IPS DF 19.7 (cell line): ENCODE results near the gene ETFB.
"Not testable (repeated sequence)": the region's sequence is repeated elsewhere in the genome, so short reads cannot be mapped to it uniquely, and the experiment has no call there.

ENCODE experiments used
- DNase-seq: peaks from one replicate; pipeline ENCODE4 v3.0.0-alpha.2; 2013; ENCODE audit warnings: low read depth, low spot score

ETFB gene

DNA sequence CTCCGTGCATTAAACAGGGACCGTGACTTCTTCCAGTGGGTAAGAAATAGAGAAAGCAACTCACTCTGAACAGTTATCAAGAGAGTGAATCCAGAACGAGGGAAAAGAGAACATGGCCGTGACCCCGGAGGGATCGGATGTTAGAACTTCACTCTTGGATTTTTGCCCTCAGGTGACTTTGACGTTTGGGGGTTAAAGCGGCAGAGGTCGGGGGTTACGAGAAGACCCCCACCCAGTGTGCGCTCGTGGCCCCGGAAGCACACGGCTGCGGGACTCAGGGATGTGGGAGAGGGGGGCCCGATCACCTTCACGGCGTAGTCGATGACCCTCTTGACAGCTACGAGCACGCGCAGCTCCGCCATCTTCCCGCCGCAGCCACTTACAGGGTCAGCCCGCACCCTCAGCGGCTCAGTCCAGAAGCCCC is at the start of gene ETFB:
TSS of gene ETFB (minus strand) at position 424 of the 424 bp plus-strand sequence. CDS start at position 362, 62 bp downstream.
- no peak for DNase-seq

DNA sequence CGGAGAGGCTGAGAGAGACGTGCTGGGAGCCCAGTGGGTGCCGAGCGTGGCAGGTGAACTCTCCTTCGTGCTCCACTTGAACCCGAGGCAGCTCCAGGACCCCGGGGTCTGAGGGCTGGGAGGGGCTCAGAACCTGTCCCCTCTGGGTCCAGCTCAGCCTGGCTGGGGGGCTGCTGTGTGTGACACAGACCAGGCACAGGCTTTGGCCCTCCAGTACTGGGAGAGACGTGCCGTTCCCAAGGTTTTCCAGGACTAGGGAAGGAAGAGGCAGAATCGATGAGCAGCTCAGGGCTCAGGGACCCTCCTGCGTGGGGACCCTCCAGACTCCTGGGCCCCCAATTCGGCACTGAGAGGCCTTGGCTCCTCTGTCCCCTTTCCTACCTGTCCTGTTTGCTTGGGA is 49.0 kb upstream of the ETFB start:
- DNase-seq: no peak

DNA sequence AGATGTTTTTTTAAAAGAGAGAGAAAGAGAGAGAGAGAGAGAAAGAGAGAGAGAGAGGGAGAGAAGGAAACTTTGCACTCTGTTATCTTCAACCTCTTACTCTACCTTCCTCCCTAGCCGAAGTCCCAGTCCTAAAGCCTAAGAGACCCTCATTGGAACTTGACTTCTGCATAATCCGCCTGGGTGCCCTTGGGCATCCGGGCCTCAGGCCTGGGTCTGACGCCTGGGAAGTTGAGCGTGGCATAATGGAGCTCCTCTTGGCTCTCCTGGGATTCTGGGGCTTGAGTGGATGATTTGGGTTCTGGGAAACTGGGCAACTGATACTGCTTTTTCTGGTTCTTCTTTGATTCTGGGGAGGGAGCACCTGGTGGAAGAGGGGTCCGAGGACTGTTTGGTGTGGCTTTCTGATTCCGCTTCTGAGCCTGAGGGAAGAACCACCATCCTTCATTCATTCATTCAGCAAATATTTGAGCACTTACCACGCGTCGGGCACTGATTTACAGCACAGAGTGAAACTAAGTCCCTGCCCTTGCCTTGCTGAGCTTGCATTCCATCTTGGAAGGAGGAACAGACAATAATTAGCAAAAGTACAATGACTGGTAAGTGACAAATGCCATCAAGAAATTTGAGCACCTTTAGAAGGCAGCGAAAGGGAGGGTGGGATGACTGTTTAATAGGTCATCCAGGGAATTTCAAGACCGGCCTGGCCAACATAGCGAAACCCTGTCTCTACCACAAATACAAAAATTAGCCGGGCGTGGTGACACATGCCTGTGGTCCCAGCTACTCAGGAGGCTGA is 45.0 kb upstream of the ETFB start:
- DNase-seq: no peak

DNA sequence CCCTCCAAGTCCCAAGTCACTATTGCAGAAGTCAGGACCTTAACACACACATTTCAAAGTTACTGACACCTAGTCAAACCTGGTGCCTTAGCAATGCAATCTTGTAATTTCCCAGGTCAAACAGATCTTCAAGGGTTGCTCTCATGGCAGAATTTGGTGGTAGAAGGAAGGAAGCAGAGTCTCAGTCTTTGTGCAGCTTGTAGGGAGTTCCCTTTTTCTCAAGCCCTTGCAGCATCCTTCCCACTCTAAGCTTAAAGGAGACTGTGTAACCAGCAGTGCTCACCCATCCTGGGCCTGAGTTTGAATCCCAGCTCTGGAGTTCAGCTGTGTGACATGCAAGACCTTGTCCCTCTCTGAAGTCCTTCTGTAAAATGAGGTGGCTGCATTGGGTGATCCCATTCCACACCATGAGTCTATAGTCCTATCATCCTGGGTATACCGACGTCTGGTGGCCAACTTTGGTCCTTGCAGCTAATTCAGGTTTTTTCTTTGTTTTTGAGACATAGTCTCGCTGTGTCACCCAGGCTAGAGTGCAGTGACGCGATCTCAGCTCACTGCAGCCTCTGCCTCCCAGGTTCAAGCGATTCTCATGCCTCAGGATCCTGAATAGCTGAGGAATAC is 41.4 kb upstream of the ETFB start:
- no peak for DNase-seq

DNA sequence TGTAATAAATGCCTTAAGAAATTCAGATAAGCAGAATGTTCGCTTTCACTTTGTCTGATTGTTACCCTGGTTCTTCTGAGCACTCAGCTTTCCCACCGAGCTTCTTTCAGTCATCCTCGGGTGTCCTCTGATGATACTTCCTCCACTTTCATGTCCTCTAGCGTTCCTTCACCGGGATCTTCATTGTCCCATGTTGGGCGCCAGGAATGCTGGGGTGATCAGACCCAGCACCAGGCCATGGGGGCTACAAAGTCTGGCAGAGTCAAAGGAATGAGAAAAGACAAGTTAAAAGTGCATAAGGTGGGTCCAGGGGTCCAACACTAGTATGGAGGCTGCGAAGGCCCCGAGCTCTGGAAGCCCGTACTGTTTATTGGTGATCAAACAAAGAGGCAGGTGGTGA is 35.9 kb upstream of the ETFB start:
- DNase-seq: no peak

DNA sequence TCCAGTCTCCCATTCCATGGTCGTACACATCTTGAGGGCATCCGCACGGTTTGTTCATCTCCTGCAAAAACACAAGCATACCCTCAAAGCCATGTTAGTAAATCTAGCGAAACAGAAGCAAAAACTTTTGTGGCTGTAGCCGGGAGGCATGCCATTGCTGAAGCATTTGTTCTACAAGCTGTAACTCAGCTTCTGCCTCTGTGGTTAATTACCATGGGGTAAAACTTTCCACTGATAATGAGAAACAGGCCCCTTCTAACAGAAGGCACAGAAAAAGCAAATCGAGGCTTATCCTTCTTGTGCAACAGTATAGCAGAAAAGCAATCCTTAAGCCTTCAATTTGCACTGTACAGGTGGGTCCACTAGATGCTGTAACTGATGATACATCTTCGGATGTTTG is 33.7 kb upstream of the ETFB start:
- DNase-seq: not testable (repeated sequence)

DNA sequence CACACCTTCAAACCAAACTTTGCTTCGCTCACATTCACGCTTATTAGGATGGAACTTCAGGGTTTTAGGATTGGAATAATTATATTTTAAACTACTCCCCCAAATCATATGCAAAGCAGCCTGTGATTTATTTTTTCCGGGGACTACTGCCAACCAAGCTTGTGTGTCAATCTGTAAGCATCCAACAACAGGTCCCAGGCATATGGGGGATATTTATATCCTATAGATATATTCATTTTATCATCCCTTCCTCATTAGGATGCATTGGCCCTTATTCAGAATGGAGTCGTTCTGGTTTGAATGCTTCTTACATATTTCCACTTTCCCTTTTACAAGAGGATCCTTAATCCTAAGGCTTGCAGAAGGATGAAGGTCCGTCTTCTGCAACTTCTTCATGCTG is 33.0 kb upstream of the ETFB start:
- no peak for DNase-seq

DNA sequence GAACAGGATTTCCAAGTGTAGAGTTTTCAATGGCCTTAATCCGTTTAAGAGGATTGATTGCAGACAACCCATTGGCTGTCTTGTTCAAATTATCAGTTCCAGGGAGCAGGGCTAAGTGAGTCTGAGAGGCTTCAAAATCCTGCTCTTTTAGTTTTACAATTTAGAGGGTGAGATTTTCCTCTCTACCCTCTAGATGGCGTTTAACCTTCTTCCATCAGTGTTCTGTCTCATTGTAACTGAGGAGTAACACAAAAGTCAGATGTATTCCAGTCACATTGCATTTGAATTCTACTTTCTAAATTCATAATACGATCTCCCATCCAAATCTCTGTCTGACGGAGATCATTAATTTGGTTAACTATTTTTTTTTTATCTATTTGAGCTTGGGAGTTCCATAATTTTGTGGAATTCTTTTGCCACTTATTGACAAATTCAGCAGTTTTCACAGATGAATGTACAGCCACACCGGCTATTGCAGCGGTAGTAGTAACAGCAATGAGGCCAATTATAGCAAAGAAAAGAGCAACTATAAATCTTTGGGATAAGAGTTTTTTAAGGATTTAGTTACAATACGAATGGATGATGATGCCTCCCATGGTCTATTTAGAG is 32.0 kb upstream of the ETFB start:
- DNase-seq: no peak

DNA sequence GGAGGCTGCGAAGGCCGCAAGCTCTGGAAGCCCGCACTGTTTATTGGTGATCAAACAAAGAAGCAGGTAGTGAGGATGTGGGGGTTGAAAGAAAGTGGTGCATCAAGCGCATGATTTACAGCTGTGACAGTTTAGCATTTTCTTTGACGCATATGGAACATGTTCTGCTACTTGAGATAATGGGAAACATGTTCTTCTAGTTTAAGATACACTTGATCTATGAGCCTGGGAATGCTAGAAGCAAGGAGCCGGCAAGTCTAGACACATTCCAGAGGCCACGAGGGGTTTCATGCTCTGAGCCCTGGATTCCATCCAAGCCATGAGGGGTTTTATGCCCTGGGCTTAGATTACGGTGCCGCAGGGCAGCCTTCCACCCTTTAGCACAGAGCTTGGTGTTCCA is 31.3 kb upstream of the ETFB start:
- DNase-seq: not testable (repeated sequence)

DNA sequence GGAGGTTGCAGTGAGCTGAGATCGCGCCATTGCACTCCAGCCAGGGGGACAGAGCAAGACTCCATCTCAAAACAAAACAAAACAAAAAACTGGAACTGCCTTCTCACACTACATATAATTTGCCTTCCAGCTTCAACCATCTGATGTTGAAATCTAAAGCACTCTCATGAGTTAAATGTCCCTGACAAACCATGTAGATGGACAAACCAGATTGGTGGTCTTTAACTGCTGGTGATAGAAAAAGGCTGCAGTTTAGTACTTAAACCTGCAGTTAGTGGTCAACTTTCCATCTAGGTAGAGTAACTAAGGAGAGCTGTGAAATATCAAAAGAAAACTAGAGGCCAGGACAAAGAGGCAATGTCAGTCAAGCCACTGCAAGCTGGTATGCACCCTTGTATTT is 30.0 kb upstream of the ETFB start:
- no peak for DNase-seq

DNA sequence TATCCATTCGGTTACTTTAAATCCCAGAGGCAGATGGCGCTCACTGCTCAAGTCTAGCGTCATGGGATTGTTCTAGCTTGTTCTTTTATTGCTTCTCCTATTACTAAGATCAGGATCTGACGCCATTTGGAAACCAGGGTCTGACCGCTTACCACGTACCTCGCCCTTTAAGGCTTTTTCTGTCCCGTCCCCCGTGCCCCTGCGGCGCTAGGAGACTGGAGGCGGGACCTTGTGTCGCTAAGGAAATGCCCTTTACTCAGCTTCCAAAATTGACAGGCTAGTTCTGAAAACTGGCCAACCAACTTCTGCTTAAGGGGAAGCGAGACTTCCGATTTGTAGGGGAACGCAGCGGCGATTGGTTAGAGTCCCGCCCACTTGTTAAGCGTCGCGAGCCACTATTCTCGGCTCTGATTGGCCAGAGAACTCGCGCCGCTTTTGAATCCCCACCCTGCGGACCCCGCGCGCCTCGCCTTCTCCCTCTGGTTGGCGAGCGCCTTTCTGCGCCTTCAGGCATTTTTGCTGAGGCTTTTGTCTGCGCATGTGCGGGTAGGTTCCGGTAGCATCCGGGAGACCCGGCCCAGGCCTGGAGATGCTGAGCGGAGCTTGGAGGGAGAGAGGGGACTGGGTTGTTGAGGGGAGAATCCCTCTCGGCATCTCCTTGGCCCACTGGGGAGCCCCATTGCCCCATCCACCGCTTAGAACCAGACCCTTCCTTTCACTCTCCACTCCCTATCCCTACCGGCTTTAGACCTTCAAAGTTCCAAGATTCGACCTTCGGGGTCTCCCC is 28.1 kb upstream of the ETFB start:
- DNase-seq: peak; percentile 100

DNA sequence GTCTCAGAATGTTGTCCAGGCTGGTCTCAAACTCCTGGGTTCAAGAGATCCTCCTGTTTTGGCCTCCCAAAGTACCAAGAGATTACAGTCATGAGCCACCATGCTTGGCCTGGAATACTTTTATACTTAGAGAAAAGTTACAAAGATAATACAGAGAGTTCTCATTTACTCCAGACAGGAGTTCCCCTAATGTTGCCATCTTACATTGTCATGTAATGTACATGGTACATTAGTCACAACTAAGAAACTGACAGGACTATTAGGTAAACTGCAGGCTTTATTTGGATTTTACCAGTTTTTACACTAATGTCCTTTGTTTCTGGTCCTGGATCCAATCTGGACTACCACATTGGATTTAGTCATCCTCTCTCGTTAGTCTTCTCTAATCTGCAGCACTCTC is 26.5 kb upstream of the ETFB start:
- no peak for DNase-seq

DNA sequence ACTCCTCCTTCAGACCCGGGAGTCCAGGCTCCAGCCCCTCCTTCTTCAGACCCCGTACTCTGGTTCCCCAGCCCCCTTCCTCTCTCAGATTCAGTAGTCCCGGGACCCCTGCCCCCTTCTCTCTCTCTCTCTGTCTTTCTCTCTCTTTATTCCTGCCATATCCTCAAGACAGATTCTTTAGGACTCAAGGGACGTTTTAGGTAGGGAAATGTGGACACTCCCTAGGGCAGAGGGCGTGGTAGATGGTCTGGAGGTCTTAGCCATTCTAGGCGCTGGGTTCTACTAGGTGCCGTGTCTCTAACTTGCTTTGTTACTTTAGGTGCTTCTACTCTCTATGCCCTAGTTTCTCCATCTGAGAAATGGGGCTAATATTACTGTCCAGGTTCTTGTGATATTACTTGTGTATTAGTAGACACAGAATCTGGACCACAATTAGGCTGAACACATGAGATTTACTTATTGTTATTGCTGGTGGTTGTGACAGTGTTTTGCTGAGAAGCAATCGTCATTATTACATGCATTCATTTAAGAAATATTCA is 25.0 kb upstream of the ETFB start:
- DNase-seq: no peak

DNA sequence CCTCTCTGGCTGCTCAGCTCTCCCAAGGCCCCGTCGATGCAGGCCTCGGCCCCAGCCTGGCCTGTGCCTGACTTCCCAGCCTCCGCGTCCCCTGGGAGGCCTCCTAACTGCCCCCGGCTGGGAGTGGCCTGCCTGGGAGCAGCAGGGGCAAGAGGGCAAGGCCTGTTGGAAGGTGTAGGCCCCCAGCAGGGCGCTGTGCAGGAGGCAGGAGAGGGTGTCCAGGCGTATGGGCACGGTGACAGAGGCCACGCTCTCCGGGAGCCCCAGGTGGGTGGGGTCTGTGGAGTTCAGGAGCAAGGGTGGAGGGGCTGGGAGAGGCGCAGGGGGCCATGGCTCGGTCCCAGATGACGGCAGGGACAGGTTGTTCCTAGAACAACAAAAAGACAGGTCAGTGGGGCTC is 23.0 kb upstream of the ETFB start:
- DNase-seq: no peak

DNA sequence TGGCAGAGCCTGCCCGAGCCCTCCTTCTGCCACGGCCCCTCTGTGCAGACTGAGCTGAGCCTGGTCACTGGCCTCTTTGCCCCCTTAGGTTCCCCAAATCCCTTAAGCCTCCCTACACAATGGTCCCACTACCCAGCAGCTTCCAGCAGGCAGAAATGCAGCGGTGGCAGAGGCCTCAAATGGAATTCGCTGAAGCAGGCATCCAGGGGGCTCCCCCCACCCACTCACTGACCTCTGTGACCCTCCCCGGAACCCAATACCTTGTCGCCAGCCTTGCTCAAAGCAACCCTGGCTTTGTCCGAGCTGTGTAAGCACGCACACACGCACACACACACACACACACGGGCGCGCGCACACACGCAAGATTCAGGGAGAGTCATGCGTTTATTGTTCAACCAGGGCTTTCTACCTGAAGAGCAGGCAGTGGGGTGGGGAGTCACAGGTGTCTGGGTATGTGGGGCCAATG is 21.8 kb upstream of the ETFB start, which contains the start of gene LIM2:
TSS of gene LIM2 (minus strand) at position 51 of the 466 bp plus-strand sequence. CDS start 531 bp downstream, outside the sequence.
- no peak for DNase-seq

DNA sequence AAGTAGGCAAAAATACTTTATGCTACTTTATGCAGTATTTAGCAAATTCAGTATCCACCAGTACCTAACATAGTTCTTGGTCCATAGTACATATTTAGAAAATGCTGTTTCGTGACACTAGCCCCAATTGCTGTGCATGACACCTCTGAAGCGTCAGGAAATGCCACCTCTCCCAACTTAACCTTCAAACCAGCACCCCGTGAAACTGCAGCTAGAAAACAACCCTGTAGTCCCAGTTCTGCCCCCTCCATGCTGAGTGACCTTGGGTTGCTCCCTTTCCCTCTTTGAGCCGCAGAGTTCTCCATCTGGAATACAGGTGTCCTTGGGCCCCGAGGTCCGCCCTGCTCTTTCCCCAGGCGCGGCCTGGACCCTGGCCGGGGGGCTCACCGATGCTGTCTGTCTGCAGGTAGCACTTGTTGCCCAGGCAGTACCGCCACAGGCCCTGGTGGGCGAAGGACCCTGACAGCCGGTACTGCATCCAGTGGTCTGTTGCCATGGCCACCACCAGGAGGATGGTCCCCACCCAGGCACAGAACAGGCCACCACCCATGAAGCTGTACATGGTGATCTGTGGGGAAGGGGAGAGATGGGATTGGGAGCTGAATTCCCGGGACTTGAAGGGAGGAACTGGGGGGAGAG is 20.8 kb upstream of the ETFB start:
- no peak for DNase-seq

DNA sequence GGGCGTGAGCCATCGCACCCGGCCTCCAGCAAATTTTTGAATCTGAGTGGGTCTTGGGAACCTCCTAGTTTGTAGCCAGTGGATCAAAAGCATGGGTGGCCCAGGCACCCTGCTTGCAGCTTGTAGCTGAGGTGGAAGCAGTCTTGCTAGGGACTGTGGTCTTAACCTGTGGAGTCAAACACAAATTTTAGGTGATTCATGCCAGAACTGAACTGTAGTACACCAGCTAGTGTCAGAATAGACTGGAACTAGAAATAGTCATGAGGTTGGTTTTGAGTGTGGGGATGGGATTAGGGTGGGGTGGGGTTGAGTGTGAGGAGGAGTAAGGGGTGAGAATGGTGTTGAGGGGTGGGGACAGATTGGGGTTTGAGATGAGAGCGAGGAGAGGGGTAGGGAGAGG is 15.8 kb upstream of the ETFB start:
- DNase-seq: no peak

DNA sequence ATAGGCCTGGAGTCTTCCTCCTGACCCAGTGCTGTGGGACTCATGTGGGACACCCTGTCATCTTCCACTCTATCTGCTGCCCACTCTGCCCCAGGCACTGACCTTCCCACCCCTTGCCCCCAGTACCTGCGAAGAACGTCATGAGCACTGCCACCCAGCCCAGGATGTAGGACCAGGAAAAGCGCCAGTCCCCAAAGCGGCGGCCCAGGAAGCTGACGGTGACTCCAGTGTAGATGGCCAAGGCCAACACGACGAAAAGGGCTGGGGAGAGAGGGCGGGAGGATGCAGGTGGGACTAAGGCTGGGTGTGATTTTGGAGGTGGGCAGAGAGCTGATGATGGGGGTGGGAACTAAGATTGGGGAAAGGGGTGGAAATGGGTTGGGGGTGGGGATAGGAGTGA is 14.2 kb upstream of the ETFB start:
- DNase-seq: no peak

DNA sequence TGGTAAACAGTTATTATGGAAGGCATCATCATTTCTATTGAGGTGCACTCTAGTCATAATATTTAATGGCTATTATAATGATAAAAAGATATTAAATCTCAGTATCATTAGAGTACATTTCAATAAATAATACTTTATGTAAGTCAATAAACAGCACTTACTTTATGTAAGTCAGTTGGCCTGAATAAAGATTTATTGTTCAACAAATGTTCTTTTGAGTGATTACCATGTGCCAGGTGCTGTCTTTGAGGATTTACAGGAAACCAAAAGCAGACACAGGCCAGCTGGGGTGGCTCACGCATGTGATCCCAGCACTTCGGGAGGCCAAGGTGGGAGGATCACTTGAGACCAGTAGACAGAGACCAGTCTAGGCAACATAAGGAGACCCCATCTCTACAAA is 11.2 kb upstream of the ETFB start:
- no peak for DNase-seq

DNA sequence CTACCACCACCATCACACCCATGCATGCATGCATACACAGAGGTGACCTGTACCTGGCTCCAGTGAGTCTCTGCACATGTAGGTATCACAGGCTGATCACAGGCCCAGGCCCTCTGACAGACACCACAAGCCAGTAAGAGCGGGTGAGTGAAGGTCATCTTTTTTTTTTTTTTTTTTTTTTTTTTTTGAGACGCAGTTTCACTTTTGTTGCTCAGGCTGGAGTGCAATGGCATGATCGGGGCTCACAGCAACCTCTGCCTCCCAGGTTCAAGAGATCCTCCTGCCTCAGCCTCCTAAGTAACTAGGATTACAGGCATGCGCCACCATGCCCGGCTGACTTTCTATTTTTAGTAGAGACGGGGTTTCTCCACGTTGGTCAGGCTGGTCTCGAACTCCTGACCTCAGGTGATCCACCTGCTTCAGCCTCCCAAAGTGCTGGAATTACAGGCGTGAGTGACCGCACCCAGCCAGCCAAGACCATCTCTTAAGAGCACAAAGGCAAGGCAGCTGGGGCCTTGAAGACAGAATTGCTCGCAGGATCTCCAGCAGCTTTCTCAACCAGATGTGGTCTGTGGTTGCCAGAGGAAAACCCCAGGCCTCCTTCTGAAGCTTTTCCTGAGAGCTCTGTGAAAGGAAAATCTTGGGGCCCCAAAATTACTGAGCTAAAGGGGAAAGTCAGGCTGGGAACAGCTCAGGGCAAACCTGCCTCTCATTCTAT is 9.5 kb upstream of the ETFB start:
- no peak for DNase-seq
